Breast epithelium (tissue), 3 donors: ENCODE measurements around the gene CDK14.

Experiments
- POLR2A ChIP-seq: fragments of 450-650 bp; IDR thresholded peaks from one replicate; pipeline ENCODE4 v1.6.1; 2016; ENCODE audit warnings: antibody characterized with exemption, mild to moderate bottlenecking, moderate library complexity
- TF ChIP-seq, protein P1 (sequence below), 3 donors: fragments of 450-650 bp; IDR thresholded peaks; one replicate each; pipeline ENCODE4 v1.5.1; 2016 to 2017; ENCODE audit warnings: antibody characterized with exemption in 3 of 3, mild to moderate bottlenecking in 3 of 3, moderate library complexity in 3 of 3

GRCh38 chr7:91162436-91162835 is 566.3 kb downstream of the CDK14 start:
- TF ChIP-seq, protein P1, sequence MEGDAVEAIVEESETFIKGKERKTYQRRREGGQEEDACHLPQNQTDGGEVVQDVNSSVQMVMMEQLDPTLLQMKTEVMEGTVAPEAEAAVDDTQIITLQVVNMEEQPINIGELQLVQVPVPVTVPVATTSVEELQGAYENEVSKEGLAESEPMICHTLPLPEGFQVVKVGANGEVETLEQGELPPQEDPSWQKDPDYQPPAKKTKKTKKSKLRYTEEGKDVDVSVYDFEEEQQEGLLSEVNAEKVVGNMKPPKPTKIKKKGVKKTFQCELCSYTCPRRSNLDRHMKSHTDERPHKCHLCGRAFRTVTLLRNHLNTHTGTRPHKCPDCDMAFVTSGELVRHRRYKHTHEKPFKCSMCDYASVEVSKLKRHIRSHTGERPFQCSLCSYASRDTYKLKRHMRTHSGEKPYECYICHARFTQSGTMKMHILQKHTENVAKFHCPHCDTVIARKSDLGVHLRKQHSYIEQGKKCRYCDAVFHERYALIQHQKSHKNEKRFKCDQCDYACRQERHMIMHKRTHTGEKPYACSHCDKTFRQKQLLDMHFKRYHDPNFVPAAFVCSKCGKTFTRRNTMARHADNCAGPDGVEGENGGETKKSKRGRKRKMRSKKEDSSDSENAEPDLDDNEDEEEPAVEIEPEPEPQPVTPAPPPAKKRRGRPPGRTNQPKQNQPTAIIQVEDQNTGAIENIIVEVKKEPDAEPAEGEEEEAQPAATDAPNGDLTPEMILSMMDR (IDR thresholded peaks at IDR 0.05) = no peak
- TF ChIP-seq POLR2A = no peak
